Esophagus muscularis mucosa (tissue), 4 donors: ENCODE results near the gene MBD1. TPM values are rescaled to one million over a fixed set of nuclear protein-coding genes. Genes with fewer than 3 reads are reported as not detected.

Experiments
- DNase-seq: peaks from one replicate; pipeline ENCODE4 v3.0.0-alpha.2; 2017; ENCODE audit errors: extremely low spot score
- H3K27ac ChIP-seq, 4 donors: fragments of 200-600 bp; sonication (generic); replicated peaks in 1 of 4; 1 replicate in 3 of 4; 2 replicates in 1 of 4; pipeline ENCODE4 v1.5.1; 2016 to 2019; ENCODE audit warnings: mild to moderate bottlenecking in 1 of 4
- H3K27me3 ChIP-seq, 4 donors: fragments of 200-600 bp; sonication (generic); one replicate each; pipeline versions ENCODE4 v1.5.1 to v1.6.0; 2016 to 2019
- H3K36me3 ChIP-seq, 4 donors: fragments of 200-600 bp; sonication (generic); one replicate each; pipeline ENCODE4 v1.5.1; 2016 to 2019
- H3K4me1 ChIP-seq, 4 donors: fragments of 200-600 bp; sonication (generic); one replicate each; pipeline ENCODE4 v1.5.1; 2016 to 2019
- H3K4me3 ChIP-seq, 4 donors: fragments of 200-600 bp; sonication (generic); 1 replicate in 2 of 4; 2 replicates in 2 of 4; pipeline ENCODE4 v1.5.1; 2016 to 2019; ENCODE audit warnings: mild to moderate bottlenecking in 4 of 4, moderate library complexity in 1 of 4
- H3K9me3 ChIP-seq, 4 donors: fragments of 200-600 bp; sonication (generic); 1 replicate in 3 of 4; 2 replicates in 1 of 4; pipeline ENCODE4 v1.5.1; 2016 to 2019
- CTCF ChIP-seq, 3 experiments: fragments of 200-600 bp in 2 of 3; fragments of 450-650 bp in 1 of 3; sonication (generic) in 2 of 3; IDR thresholded peaks; one replicate each; pipeline ENCODE4 v1.5.1; 2017 to 2019; ENCODE audit warnings: antibody characterized with exemption in 3 of 3, mild to moderate bottlenecking in 2 of 3, moderate library complexity in 1 of 3
- EP300 ChIP-seq: sonication (generic); formaldehyde crosslinking; IDR thresholded peaks from one replicate; pipeline ENCODE4 v1.6.1; 2017; ENCODE audit warnings: antibody characterized with exemption
- POLR2A ChIP-seq: fragments of 450-650 bp; IDR thresholded peaks from one replicate; pipeline ENCODE4 v1.6.1; 2017; ENCODE audit warnings: antibody characterized with exemption, moderate library complexity, mild to moderate bottlenecking, low read depth
- POLR2AphosphoS5 ChIP-seq, 2 donors: sonication (generic); formaldehyde crosslinking; IDR thresholded peaks; one replicate each; pipeline ENCODE4 v1.6.1; 2017; ENCODE audit warnings: antibody characterized with exemption in 2 of 2
- WGBS: methylation state at CpG from one replicate; pipeline ENCODE4 v1.1.5; 2018; 5-methylcytosine and 5-hydroxymethylcytosine counted together
- intact Hi-C: fragments of 100-400 bp; cut with DNase I; formaldehyde crosslinking; loops from one replicate; pipeline ENCODE4 v1.15.1; 2023
- total RNA-seq, 4 donors: library from RNA; depleted of rRNA; stranded (reverse); fragments of >200 nt; gene quantifications; one replicate each; pipeline versions ENCODE4 v1.1.0 to v1.2.1, GENCODE V29; 2016

The MBD1 gene
- total RNA-seq, 4 donors from 2014 or later, result 65.6 to 101 (median 79.8) TPM

DNA sequence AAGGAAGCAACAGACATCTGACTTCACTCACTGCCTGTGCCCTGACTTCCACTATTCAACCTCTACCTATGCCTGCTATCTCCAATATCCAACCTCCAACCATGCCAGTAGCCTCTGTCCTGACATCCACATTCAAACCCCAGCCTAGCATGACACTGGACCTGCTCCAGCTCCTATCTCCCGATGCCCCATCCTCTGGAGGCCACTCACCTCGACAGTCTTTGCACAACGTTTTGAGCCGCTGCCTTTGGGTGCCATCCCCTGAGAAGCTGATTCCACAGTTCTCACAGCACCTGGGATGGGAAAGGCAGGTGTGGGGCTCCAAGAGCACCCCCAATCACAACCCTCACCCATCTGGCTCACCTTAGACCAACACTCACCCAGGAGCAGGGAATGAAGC is 4.9 kb downstream of the MBD1 start:
- Histone ChIP-seq H3K9me3 (no peaks in the 10 kb centered on the region), H3K4me1 (peaks cover 21 to 23% (median 23%) of the 10 kb centered on the region in 4 donors), H3K36me3 (peaks cover 55 to 83% (median 73%) of the 10 kb centered on the region in 4 donors), H3K4me3 (no peak overlapping the region), H3K27me3 (no peaks in the 10 kb centered on the region), H3K27ac (no peak overlapping the region)
- intact Hi-C loops, result no loop called here
- TF ChIP-seq EP300, result no peak
- no peak for TF ChIP-seq POLR2A
- TF ChIP-seq POLR2AphosphoS5 (IDR thresholded peaks at IDR 0.05), result no peak
- TF ChIP-seq CTCF (IDR thresholded peaks at IDR 0.05), result no peak
- WGBS, result 87% methylated on average over 4 of the region's 4 CpGs
- no peak for DNase-seq

DNA sequence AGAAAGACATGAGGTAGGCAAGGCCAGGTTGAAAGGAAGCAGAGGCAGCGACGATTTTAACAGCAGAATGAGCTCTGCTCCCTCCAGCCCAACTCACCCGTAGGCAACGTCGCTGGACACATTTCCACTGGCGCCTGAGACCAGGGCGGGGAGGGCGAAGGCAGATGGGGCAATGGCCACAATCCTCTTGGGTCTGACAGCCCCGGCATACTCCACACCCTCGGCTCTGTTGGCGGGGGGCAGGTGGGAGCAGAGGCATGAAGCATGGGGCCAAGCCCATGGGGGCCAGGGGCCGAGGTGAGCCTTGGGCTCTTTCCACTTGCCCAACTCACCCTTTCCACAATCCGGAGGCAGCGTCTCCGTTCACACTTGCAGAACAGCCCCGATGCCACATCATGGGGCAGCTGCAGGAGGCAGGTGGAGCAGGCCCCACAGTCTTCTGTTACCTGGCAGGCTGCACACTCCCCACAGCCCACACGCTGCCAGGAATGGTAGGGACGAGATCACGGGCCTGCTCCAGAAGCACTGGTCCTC is 5.8 kb downstream of the MBD1 start:
- TF ChIP-seq POLR2A (no peak), EP300 (no peak)
- Histone ChIP-seq H3K4me3 (no peak overlapping the region), H3K27me3 (no peaks in the 10 kb centered on the region), H3K36me3 (peaks cover 59 to 91% (median 82%) of the 10 kb centered on the region in 4 donors), H3K9me3 (no peaks in the 10 kb centered on the region), H3K27ac (no peak overlapping the region), H3K4me1 (peaks cover 19 to 20% (median 19%) of the 10 kb centered on the region in 4 donors)
- intact Hi-C loops, result no loop called here
- no peak for DNase-seq
- 94% methylated on average over 16 of the region's 19 CpGs for WGBS

GRCh38 chr18:50274941-50275340 is 6.4 kb downstream of the MBD1 start:
- TF ChIP-seq POLR2A (no peak), EP300 (no peak), CTCF (IDR thresholded peaks at IDR 0.05) (no peak), POLR2AphosphoS5 (IDR thresholded peaks at IDR 0.05) (no peak)
- Histone ChIP-seq H3K27me3 (no peaks in the 10 kb centered on the region), H3K4me1 (peaks cover 12 to 14% (median 13%) of the 10 kb centered on the region in 4 donors), H3K4me3 (no peak overlapping the region), H3K27ac (no peak overlapping the region), H3K9me3 (no peaks in the 10 kb centered on the region), H3K36me3 (peaks cover 59 to 98% (median 88%) of the 10 kb centered on the region in 4 donors)
- intact Hi-C loops, result no loop called here
- 98% methylated on average over 7 of the region's 10 CpGs for WGBS
- DNase-seq, result no peak

- TF ChIP-seq CTCF (IDR thresholded peaks at IDR 0.05), result no peak
- no peak for TF ChIP-seq POLR2A
- TF ChIP-seq EP300, result no peak
- WGBS, result 90% methylated on average over 5 of the region's 17 CpGs
- peaks cover 65 to 97% (median 91%) of the 10 kb centered on the region in 4 donors for H3K36me3 ChIP-seq
- H3K4me3 ChIP-seq, result no peak overlapping the region
- H3K27ac ChIP-seq, result no peak overlapping the region
- no peaks in the 10 kb centered on the region for H3K9me3 ChIP-seq
- H3K4me1 ChIP-seq, result peaks cover 3 to 5% (median 4%) of the 10 kb centered on the region in 4 donors
- H3K27me3 ChIP-seq, result no peaks in the 10 kb centered on the region
- DNase-seq, result no peak
- intact Hi-C loops, result no loop called here
These were observed 7.3 kb downstream of the MBD1 start for GRCh38 chr18:50274044-50274442.

- Histone ChIP-seq H3K4me3 (no peak overlapping the region), H3K27me3 (no peaks in the 10 kb centered on the region), H3K36me3 (peaks cover 66 to 95% (median 92%) of the 10 kb centered on the region in 4 donors), H3K27ac (no peak overlapping the region), H3K4me1 (peaks cover 0 to 2% (median under 1%) of the 10 kb centered on the region in 4 donors), H3K9me3 (no peaks in the 10 kb centered on the region)
- no peak for TF ChIP-seq CTCF (IDR thresholded peaks at IDR 0.05)
- no peak for TF ChIP-seq POLR2A
- TF ChIP-seq POLR2AphosphoS5 (IDR thresholded peaks at IDR 0.05), result no peak
- no peak for TF ChIP-seq EP300
- DNase-seq, result no peak
- WGBS, result 96% methylated on average over 20 of the region's 23 CpGs
- intact Hi-C loops, result no loop called here
These were observed 7.9 kb downstream of the MBD1 start for GRCh38 chr18:50273203-50274043.
